HPDE6-E6E7 (cell line): ENCODE results near the gene LAIR1.
"Not testable (repeated sequence)": the region's sequence is repeated elsewhere in the genome, so short reads cannot be mapped to it uniquely, and the experiment has no call there.

Experiments
- DNase-seq: peaks from one replicate; pipeline ENCODE4 v3.0.0; 2011; ENCODE audit warnings: missing footprints; ENCODE audit errors: extremely low spot score

Gene LAIR1

GRCh38 chr19:54364775-54365257 lies at the start of gene LAIR1:
LAIR1 (minus strand) TSS chr19:54364931; CDS start chr19:54364804, 127 bp downstream.
- DNase-seq: no peak

- no peak for DNase-seq
Observed at GRCh38 chr19:54414156-54414555, 49.4 kb upstream of the LAIR1 start.

GRCh38 chr19:54412877-54413276 lies 48.1 kb upstream of the LAIR1 start:
- DNase-seq: no peak

GRCh38 chr19:54411033-54411432 lies 46.3 kb upstream of the LAIR1 start:
- no peak for DNase-seq

- no peak for DNase-seq
Observed at GRCh38 chr19:54408456-54409026, 43.8 kb upstream of the LAIR1 start.

- DNase-seq: no peak
Observed at GRCh38 chr19:54407780-54408179, 43.0 kb upstream of the LAIR1 start.

GRCh38 chr19:54405628-54406027 lies 40.9 kb upstream of the LAIR1 start:
- DNase-seq: no peak

GRCh38 chr19:54403054-54403453 lies 38.3 kb upstream of the LAIR1 start:
- no peak for DNase-seq

- no peak for DNase-seq
Observed at GRCh38 chr19:54400913-54401312, 36.2 kb upstream of the LAIR1 start.

- no peak for DNase-seq
Observed at GRCh38 chr19:54399189-54399588, 34.5 kb upstream of the LAIR1 start.

- DNase-seq: no peak
Observed at GRCh38 chr19:54395685-54396084, 31.0 kb upstream of the LAIR1 start.

GRCh38 chr19:54393381-54393780 lies 28.6 kb upstream of the LAIR1 start:
- DNase-seq: no peak

- DNase-seq: no peak
Observed at GRCh38 chr19:54392105-54392504, 27.4 kb upstream of the LAIR1 start.

- DNase-seq: no peak
Observed at GRCh38 chr19:54391589-54392061, 26.9 kb upstream of the LAIR1 start.

- no peak for DNase-seq
Observed at GRCh38 chr19:54390942-54391577, 26.3 kb upstream of the LAIR1 start.

- no peak for DNase-seq
Observed at GRCh38 chr19:54389553-54389952, 24.8 kb upstream of the LAIR1 start.

GRCh38 chr19:54388802-54389139 lies 24.0 kb upstream of the LAIR1 start:
- no peak for DNase-seq

- no peak for DNase-seq
Observed at GRCh38 chr19:54387991-54388801, 23.5 kb upstream of the LAIR1 start.

- no peak for DNase-seq
Observed at GRCh38 chr19:54383330-54383729, 18.6 kb upstream of the LAIR1 start.

GRCh38 chr19:54382041-54382440 lies 17.3 kb upstream of the LAIR1 start:
- DNase-seq: not testable (repeated sequence)

- no peak for DNase-seq
Observed at GRCh38 chr19:54380897-54381296, 16.2 kb upstream of the LAIR1 start.

GRCh38 chr19:54379187-54379678 lies 14.5 kb upstream of the LAIR1 start:
- no peak for DNase-seq
